Measurements from ENCODE around the gene GHRH.

Gene GHRH

GRCh38 chr20:37290158-37290810, 28.7 kb upstream of the GHRH start:
- no peak for DNase-seq (ENCODE audit: low spot score)

- DNase-seq (ENCODE audit: low spot score), result no peak
Measured at GRCh38 chr20:37288091-37288490, 26.5 kb upstream of the GHRH start.

GRCh38 chr20:37285664-37286374, 24.2 kb upstream of the GHRH start:
- DNase-seq (ENCODE audit: low spot score), result no peak

GRCh38 chr20:37284691-37285161, 23.1 kb upstream of the GHRH start:
- DNase-seq (ENCODE audit: low spot score), result no peak

- no peak for DNase-seq (ENCODE audit: low spot score)
Measured at GRCh38 chr20:37283530-37284195, 22.0 kb upstream of the GHRH start.

- no peak for DNase-seq (ENCODE audit: low spot score)
Measured at GRCh38 chr20:37282556-37282955, 20.9 kb upstream of the GHRH start.

GRCh38 chr20:37280403-37280802, 18.8 kb upstream of the GHRH start:
- DNase-seq (ENCODE audit: low spot score), result no peak

GRCh38 chr20:37279820-37280219, 18.2 kb upstream of the GHRH start:
- DNase-seq (ENCODE audit: low spot score), result no peak

- no peak for DNase-seq (ENCODE audit: low spot score)
Measured at GRCh38 chr20:37278966-37279590, 17.5 kb upstream of the GHRH start.

- DNase-seq (ENCODE audit: low spot score), result no peak
Measured at GRCh38 chr20:37277253-37277593, 15.6 kb upstream of the GHRH start.

GRCh38 chr20:37276494-37277252, 15.1 kb upstream of the GHRH start:
- no peak for DNase-seq (ENCODE audit: low spot score)

GRCh38 chr20:37274851-37275524, 13.4 kb upstream of the GHRH start:
- DNase-seq (ENCODE audit: low spot score), result no peak

GRCh38 chr20:37273988-37274387, 12.4 kb upstream of the GHRH start:
- no peak for DNase-seq (ENCODE audit: low spot score)

- DNase-seq (ENCODE audit: low spot score), result no peak
Measured at GRCh38 chr20:37271421-37271768, 9.8 kb upstream of the GHRH start.

- DNase-seq (ENCODE audit: low spot score), result no peak
Measured at GRCh38 chr20:37270576-37271420, 9.2 kb upstream of the GHRH start.

- DNase-seq (ENCODE audit: low spot score), result no peak
Measured at GRCh38 chr20:37267667-37268313, 6.2 kb upstream of the GHRH start.

- no peak for DNase-seq (ENCODE audit: low spot score)
Measured at GRCh38 chr20:37266940-37267666, 5.5 kb upstream of the GHRH start.

GRCh38 chr20:37265152-37265551, 3.5 kb upstream of the GHRH start:
- no peak for DNase-seq (ENCODE audit: low spot score)

- no peak for DNase-seq (ENCODE audit: low spot score)
Measured at GRCh38 chr20:37263686-37264085, 2.1 kb upstream of the GHRH start.
